NCI-H345 (cell line): Measurements from ENCODE around the gene RXFP3.
"Not testable (repeated sequence)": the region's sequence is repeated elsewhere in the genome, so short reads cannot be mapped to it uniquely, and the experiment has no call there.

Experiments used
- DNase-seq: peaks from one replicate; lab custom pipeline; 2025; lab: John Stamatoyannopoulos, UW

The RXFP3 gene

GRCh38 chr5:33936381-33937016 lies at the start of gene RXFP3:
RXFP3 (plus strand) TSS chr5:33936386; CDS start chr5:33936741, 355 bp downstream.
- DNase-seq = peak; percentile 55

- DNase-seq = no peak
These were observed 48.9 kb upstream of the RXFP3 start for GRCh38 chr5:33887268-33887667.

- DNase-seq = no peak
These were observed 47.6 kb upstream of the RXFP3 start for GRCh38 chr5:33888587-33888986.

GRCh38 chr5:33890131-33891032 lies 45.8 kb upstream of the RXFP3 start:
- DNase-seq = no peak

- DNase-seq = no peak
These were observed 44.8 kb upstream of the RXFP3 start for GRCh38 chr5:33891446-33891787.

GRCh38 chr5:33891788-33892619 lies 44.2 kb upstream of the RXFP3 start, which contains the start of gene ADAMTS12:
ADAMTS12 (minus strand) TSS chr5:33891990; CDS start chr5:33891856, 134 bp downstream.
- no peak for DNase-seq

GRCh38 chr5:33892620-33893137 lies 43.5 kb upstream of the RXFP3 start:
- DNase-seq = peak; percentile 2

- DNase-seq = no peak
These were observed 41.6 kb upstream of the RXFP3 start for GRCh38 chr5:33894566-33894965.

GRCh38 chr5:33901156-33901555 lies 35.0 kb upstream of the RXFP3 start:
- DNase-seq = no peak

GRCh38 chr5:33903118-33903517 lies 33.1 kb upstream of the RXFP3 start:
- DNase-seq = no peak

GRCh38 chr5:33905381-33905780 lies 30.8 kb upstream of the RXFP3 start:
- no peak for DNase-seq

GRCh38 chr5:33906248-33906647 lies 29.9 kb upstream of the RXFP3 start:
- not testable (repeated sequence) for DNase-seq

GRCh38 chr5:33914844-33915243 lies 21.3 kb upstream of the RXFP3 start:
- not testable (repeated sequence) for DNase-seq

- no peak for DNase-seq
These were observed 15.2 kb upstream of the RXFP3 start for GRCh38 chr5:33921002-33921401.

GRCh38 chr5:33925278-33925677 lies 10.9 kb upstream of the RXFP3 start:
- DNase-seq = no peak

GRCh38 chr5:33927685-33928084 lies 8.5 kb upstream of the RXFP3 start:
- DNase-seq = no peak

GRCh38 chr5:33928283-33928682 lies 7.9 kb upstream of the RXFP3 start:
- DNase-seq = no peak

GRCh38 chr5:33929925-33930690 lies 6.1 kb upstream of the RXFP3 start:
- DNase-seq = no peak

- DNase-seq = no peak
These were observed 5.0 kb upstream of the RXFP3 start for GRCh38 chr5:33931136-33931535.

GRCh38 chr5:33933723-33934169 lies 2.4 kb upstream of the RXFP3 start:
- DNase-seq = no peak

- DNase-seq = no peak
These were observed 2.0 kb upstream of the RXFP3 start for GRCh38 chr5:33934176-33934575.
